Measurements from ENCODE around the gene TRNAU1AP.
"Not testable (repeated sequence)": the region's sequence is repeated elsewhere in the genome, so short reads cannot be mapped to it uniquely, and the experiment has no call there.

TRNAU1AP gene

GRCh38 chr1:28552758-28553663 is at the start of gene TRNAU1AP:
Gene TRNAU1AP, plus strand, starts transcription at chr1:28553085. Its CDS starts 26 bp downstream, at chr1:28553111.
- peak; percentile 85 for DNase-seq (ENCODE audit: low read depth, low spot score)
- peak within 1 kb of the TSS; percentile 60 for H3K27ac ChIP-seq

DNA sequence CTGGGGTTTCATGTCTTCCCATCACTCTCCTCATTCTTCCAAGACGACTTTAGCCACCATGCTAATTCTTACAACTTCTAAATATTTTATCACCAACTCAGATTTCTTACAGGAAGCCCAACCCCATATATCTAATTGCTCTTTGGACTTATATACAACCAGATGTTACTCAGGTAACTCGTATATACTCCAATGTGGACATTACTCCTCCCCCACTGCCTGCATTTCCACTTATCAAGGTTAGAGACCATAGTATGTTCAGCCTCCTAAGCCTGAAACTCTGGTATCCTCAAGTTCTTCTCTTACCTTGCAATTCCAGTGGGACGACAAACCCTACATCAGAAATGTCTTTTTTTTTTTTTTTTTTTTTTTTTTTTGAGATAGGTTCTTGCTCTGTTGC is 49.8 kb upstream of the TRNAU1AP start:
- H3K27ac ChIP-seq, result no peak overlapping the region
- no peak for DNase-seq (ENCODE audit: low read depth, low spot score)

- peak; percentile 94 for DNase-seq (ENCODE audit: low read depth, low spot score)
Observed at GRCh38 chr1:28505406-28506187, 47.3 kb upstream of the TRNAU1AP start, which contains the start of gene RCC1. Gene RCC1, plus strand, starts transcription at chr1:28506043. Its CDS starts 23,824 bp downstream, at chr1:28529867.

GRCh38 chr1:28506907-28507246 is 46.0 kb upstream of the TRNAU1AP start:
- DNase-seq (ENCODE audit: low read depth, low spot score), result no peak
- H3K27ac ChIP-seq, result peak overlapping the region; percentile 98

More at GRCh38 chr1:28505406-28506187, 47.3 kb upstream of the TRNAU1AP start, which contains the start of gene RCC1:
- peak within 1 kb of the TSS; percentile 98 for H3K27ac ChIP-seq

DNA sequence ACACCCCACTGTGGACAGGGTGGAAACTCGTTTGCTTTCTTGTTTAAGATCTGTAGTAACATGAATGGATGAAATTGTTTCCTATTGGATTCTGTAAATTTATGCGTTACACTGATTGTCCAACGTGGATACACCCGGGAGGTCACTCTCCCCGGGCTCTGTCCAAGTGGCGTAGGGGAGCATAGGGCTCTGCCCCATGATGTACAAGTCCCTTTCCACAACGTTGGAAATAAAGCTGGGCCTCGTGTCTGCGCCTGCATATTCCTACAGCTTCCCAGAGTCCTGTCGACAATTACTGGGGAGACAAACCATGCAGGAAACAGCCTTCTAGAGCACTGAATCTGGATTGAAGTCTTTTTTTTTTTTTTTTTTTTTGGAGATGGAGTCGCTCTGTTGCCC is 45.6 kb upstream of the TRNAU1AP start:
- peak overlapping the region; percentile 98 for H3K27ac ChIP-seq
- no peak for DNase-seq (ENCODE audit: low read depth, low spot score)

GRCh38 chr1:28507646-28508434 is 45.0 kb upstream of the TRNAU1AP start:
- no peak for DNase-seq (ENCODE audit: low read depth, low spot score)
- H3K27ac ChIP-seq, result peak overlapping the region; percentile 98

- H3K27ac ChIP-seq, result peak overlapping the region; percentile 98
- DNase-seq (ENCODE audit: low read depth, low spot score), result no peak
Observed at GRCh38 chr1:28508435-28508754, 44.5 kb upstream of the TRNAU1AP start.

- peak overlapping the region; percentile 98 for H3K27ac ChIP-seq
- DNase-seq (ENCODE audit: low read depth, low spot score), result no peak
Observed at GRCh38 chr1:28509705-28510272, 43.1 kb upstream of the TRNAU1AP start.

DNA sequence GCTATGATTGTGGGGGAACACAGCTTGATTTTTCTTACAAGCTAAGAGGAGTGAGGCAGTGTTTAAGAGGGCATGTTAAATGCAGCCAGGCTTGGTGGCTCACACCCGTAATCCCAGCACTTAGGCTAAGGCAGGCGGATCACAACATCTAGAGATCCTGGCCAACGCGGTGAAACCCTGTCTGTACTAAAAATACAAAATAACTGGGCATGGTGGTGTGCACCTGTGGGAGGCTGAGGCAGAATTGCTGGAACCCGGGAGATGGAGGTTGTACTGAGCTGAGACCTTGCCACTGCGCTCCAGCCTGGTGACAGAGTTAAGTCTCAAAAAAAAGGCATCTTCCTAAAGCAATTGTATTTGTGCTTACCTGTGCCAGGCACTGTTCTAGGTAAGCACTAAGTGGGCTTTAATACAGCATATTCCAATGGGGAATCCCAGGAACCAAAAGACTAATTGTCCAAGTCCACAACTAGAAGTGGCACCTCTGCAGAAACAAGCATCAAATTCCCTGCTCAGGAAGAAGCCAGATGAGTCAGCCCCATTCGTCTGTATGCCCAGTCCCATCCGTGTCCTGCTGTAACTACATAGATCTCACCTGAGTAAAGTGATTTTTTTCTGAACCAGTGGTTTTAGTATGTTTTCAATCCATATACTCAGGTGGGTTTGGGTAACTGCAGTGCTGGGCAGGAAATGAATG is 42.5 kb upstream of the TRNAU1AP start:
- DNase-seq (ENCODE audit: low read depth, low spot score), result no peak
- H3K27ac ChIP-seq, result peak overlapping the region; percentile 98

DNA sequence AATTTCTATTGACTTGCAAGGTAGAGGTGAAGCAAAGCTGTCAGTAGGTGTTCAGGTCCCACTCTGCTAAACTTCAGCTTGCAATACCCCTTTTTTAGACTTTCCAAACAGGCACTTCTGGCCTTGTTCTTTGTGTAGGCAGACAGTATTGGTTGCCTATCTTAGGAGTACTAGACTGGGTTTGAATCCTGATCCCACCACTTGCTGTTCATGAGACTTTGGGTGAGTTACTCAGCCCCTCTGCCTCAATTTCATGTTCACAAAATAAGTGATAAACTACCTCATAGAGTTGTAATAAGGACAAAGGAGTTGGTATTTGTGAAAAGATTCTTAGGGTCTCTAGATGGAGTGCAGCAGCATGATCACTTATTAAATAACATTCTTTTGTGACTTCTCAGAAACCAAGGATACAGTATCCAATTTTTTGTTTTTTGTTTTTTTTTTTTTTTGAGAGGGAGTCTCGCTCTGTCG is 41.9 kb upstream of the TRNAU1AP start:
- peak overlapping the region; percentile 98 for H3K27ac ChIP-seq

GRCh38 chr1:28512058-28512611 is 40.8 kb upstream of the TRNAU1AP start:
- DNase-seq (ENCODE audit: low read depth, low spot score), result no peak
- peak overlapping the region; percentile 98 for H3K27ac ChIP-seq

More for the DNA sequence above, 41.9 kb upstream of the TRNAU1AP start:
- no peak for DNase-seq (ENCODE audit: low read depth, low spot score)

- peak overlapping the region; percentile 98 for H3K27ac ChIP-seq
- DNase-seq (ENCODE audit: low read depth, low spot score), result not testable (repeated sequence)
Observed at GRCh38 chr1:28514445-28514933, 38.4 kb upstream of the TRNAU1AP start.

GRCh38 chr1:28516518-28516956 is 36.3 kb upstream of the TRNAU1AP start:
- DNase-seq (ENCODE audit: low read depth, low spot score), result no peak
- H3K27ac ChIP-seq, result peak overlapping the region; percentile 98

DNA sequence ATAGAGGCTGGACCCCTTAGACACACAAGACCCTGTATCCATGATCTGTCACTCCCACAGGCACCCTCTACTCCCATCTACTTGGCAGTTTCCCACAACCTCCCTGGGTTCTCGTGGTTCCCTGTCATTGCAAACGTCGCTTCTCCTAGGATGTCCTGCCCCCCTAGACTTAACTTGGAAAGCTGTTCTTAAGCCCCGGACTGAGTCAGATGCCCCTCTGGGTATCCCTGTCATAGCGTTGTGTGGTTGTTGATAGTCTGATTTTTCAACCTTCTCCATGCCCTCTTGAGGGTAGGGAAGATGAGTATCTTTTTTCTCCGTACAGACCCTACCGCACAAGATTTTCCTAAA is 35.3 kb upstream of the TRNAU1AP start:
- H3K27ac ChIP-seq, result peak overlapping the region; percentile 98

GRCh38 chr1:28518000-28518744 is 34.7 kb upstream of the TRNAU1AP start:
- no peak for DNase-seq (ENCODE audit: low read depth, low spot score)
- peak overlapping the region; percentile 98 for H3K27ac ChIP-seq

More for the DNA sequence above, 35.3 kb upstream of the TRNAU1AP start:
- DNase-seq (ENCODE audit: low read depth, low spot score), result no peak

GRCh38 chr1:28518745-28519341 is 34.0 kb upstream of the TRNAU1AP start:
- H3K27ac ChIP-seq, result peak overlapping the region; percentile 98
- DNase-seq (ENCODE audit: low read depth, low spot score), result no peak

DNA sequence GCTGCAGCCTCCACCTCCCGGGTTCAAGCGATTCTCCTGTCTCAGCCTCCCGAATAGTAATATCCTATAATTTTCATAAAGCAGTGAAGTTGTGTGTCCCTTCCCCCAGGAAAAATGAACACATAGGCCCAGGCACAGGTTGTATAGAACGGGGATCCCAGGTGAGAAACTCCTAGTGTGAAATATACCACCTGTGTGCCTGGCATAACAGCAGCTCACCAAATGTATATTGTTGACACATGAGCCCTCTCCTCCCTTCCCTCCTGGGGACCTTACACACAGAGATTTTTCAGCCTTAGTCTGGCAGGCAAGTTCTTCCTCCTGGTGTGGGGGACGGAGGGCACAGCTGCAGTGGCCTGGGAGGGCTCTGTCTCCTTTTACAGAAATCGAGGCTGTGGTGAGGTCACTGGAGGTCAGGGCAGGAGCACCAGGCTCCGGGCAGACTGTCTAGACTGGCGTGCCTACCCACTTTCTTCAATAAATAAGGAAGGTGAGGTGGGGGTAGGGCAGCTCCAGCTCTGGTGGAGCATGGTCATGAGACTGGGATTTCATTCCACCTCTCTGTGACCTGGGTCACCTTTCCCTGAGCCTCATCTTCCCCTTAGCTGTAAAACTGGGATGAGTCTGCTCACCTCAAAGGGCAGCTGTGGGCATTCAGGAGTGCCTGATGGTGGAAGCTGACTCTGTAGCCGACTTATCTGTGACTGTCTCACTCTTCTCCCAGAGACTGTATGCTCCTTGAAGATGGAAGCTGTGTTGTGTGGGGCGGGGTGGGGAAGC is 32.7 kb upstream of the TRNAU1AP start:
- DNase-seq (ENCODE audit: low read depth, low spot score), result no peak
- no peak overlapping the region for H3K27ac ChIP-seq
